AG04449 (cell line): ENCODE measurements around the gene PLCB1.

Experiments used
- CTCF ChIA-PET: fragments of 350-600 bp; formaldehyde crosslinking; extraction: SDS; loops from one replicate; lab custom pipeline; 2021; ENCODE audit warnings: antibody characterized with exemption; lab: Yijun Ruan, JAX
- POLR2A ChIA-PET: fragments of 400-600, 350-600 bp; formaldehyde crosslinking; extraction: SDS; loops from one replicate; lab custom pipeline; 2020; ENCODE audit warnings: antibody characterized with exemption, inconsistent platforms; lab: Yijun Ruan, JAX
- DNase-seq: peaks from one replicate; pipeline ENCODE4 v3.0.0-alpha.2; 2010; ENCODE audit warnings: low read depth, low spot score
- H3K4me3 ChIP-seq: 2 replicates; pipeline ENCODE4 v1.5.1; 2011; ENCODE audit warnings: low read depth, mild to moderate bottlenecking, control low read depth, low read length
- TF ChIP-seq, protein P1 (sequence below): IDR thresholded peaks from one replicate; pipeline ENCODE4 v1.5.1; 2011; ENCODE audit warnings: mild to moderate bottlenecking, moderate library complexity, low read length, control low read depth, inconsistent platforms; ENCODE audit not compliant: insufficient read depth; ENCODE audit errors: missing control alignments

PLCB1 gene

DNA sequence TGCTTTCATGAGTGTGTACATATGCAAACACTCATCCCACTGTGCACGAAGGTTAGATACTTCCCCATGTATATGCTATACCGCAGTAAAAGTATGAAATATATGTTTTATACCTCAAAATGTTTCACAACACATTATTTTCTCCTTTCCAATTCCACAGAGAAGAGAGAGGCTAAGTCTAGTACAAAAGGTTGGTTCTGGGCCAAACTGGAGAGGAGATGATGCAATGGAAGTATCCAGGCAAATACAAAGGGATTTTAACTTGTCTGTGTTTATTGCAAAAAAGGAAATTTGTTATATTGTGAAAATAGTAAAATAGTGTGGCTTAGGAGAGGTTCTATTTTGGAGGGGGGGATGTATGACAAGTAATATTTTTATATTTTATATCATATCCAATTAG is 112.6 kb downstream of the PLCB1 start:
- ChIA-PET POLR2A (no interaction called here), CTCF (interaction anchor here (0.7 to 2.1 kb wide), 3 partner anchors 90 to 145 kb away, joined by 3 to 4 read pairs (median 3); partner anchors contain the start of gene PLCB1)
- H3K4me3 ChIP-seq: no peak overlapping the region
- DNase-seq: no peak
- TF ChIP-seq, protein P1, sequence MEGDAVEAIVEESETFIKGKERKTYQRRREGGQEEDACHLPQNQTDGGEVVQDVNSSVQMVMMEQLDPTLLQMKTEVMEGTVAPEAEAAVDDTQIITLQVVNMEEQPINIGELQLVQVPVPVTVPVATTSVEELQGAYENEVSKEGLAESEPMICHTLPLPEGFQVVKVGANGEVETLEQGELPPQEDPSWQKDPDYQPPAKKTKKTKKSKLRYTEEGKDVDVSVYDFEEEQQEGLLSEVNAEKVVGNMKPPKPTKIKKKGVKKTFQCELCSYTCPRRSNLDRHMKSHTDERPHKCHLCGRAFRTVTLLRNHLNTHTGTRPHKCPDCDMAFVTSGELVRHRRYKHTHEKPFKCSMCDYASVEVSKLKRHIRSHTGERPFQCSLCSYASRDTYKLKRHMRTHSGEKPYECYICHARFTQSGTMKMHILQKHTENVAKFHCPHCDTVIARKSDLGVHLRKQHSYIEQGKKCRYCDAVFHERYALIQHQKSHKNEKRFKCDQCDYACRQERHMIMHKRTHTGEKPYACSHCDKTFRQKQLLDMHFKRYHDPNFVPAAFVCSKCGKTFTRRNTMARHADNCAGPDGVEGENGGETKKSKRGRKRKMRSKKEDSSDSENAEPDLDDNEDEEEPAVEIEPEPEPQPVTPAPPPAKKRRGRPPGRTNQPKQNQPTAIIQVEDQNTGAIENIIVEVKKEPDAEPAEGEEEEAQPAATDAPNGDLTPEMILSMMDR: no peak

DNA sequence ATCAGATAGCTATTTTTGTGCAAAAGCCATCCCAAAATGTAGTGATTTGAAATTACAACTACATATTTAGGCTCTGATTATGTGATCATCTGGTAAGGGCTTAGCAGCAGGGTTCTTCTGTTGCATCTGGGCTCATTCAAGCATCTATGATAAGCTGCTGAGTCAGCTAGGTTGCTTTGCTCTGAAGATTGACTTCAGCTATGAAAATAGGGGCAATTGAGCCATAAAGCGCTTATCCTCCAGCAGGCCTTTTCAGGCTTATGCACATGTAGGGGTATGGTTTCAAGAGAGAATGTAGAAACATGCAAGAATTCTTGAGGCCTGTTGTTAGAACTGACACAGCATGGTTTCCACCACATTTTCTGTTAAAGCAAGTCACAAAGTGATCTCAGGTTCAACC is 114.1 kb downstream of the PLCB1 start:
- DNase-seq: no peak
- ChIA-PET CTCF (no interaction called here), POLR2A (interaction anchor here (0.6 kb wide), 1 partner anchor 299 kb away, joined by 3 read pairs; no protein-coding TSS in a partner anchor)
- no peak overlapping the region for H3K4me3 ChIP-seq
- TF ChIP-seq, protein P1: no peak

DNA sequence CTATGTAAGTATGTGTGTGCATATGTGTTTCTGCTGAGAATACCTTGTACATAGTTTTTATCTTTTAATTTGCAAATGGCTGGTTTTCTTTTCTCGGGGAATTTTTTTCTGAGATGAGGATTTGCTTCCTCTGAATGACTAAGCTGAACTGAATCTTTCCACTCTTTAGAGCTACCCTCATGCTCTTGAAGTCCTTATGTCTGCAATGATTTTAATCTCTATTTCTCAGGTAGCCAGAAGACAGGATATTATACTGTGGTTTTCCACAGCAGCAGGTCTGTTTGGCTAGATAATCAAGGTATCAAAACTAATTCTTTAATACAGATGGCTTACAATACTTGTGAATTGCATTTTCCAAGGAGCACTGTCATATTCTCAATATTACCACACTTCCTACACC is 114.7 kb downstream of the PLCB1 start:
- ChIA-PET POLR2A (no interaction called here), CTCF (no interaction called here)
- H3K4me3 ChIP-seq: no peak overlapping the region
- TF ChIP-seq, protein P1: no peak
- DNase-seq: no peak

GRCh38 chr20:8248051-8248450 is 116.0 kb downstream of the PLCB1 start:
- TF ChIP-seq, protein P1: no peak
- no peak overlapping the region for H3K4me3 ChIP-seq
- POLR2A ChIA-PET: no interaction called here
- no peak for DNase-seq
- CTCF ChIA-PET: no interaction called here

- POLR2A ChIA-PET: no interaction called here
- no peak overlapping the region for H3K4me3 ChIP-seq
- CTCF ChIA-PET: interaction anchor here (0.6 kb wide), 1 partner anchor 510 kb away, joined by 4 read pairs; no protein-coding TSS in a partner anchor
- TF ChIP-seq, protein P1: no peak
- no peak for DNase-seq
Observed at GRCh38 chr20:8249634-8250033, 117.6 kb downstream of the PLCB1 start.

DNA sequence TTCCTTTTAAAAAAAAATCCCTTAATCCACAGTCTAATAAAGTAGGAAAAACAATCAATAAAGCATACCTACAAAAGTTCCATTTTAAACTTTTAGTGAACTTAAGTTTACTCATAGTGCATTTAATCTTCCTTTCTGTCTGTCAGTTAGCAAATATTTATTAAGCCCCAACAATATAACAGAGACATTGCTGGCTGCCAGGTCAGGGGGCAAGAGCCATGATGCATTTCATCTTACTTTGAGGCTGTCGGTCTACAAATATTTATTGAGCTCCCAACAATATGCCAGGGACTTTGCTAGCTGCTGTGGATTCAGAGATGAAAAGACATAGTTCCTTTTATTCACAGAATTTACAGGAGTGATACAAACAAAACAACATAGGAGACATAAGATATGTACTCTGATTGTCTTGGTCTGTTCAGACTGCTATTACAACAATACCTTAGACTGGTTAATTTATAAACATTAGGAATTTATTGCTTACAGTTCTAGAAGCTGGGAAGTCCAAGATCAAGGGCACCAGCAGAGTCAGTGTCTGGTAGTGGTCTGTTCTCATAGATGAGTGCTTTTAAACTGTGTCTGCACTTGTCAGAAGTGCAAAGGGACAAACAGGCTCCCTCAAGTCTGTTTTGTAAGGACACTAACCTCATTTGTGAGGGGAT is 118.6 kb downstream of the PLCB1 start:
- POLR2A ChIA-PET: no interaction called here
- TF ChIP-seq, protein P1: no peak
- CTCF ChIA-PET: interaction anchor here (0.8 to 1.2 kb wide), 2 partner anchors 22 to 472 kb away, joined by 3 read pairs; no protein-coding TSS in a partner anchor
- no peak for DNase-seq
- no peak overlapping the region for H3K4me3 ChIP-seq
